ENCODE data around the gene FGFBP2.

GRCh38 chr4:16005676-16006075 is 42.7 kb upstream of the FGFBP2 start:
- TF ChIP-seq POLR2AphosphoS5 (IDR thresholded peaks at IDR 0.05; ENCODE audit: low read depth) (no peak), REST (IDR thresholded peaks at IDR 0.05; ENCODE audit: insufficient replicate concordance, low read depth) (no peak)
- TF ChIP-seq, protein P1, sequence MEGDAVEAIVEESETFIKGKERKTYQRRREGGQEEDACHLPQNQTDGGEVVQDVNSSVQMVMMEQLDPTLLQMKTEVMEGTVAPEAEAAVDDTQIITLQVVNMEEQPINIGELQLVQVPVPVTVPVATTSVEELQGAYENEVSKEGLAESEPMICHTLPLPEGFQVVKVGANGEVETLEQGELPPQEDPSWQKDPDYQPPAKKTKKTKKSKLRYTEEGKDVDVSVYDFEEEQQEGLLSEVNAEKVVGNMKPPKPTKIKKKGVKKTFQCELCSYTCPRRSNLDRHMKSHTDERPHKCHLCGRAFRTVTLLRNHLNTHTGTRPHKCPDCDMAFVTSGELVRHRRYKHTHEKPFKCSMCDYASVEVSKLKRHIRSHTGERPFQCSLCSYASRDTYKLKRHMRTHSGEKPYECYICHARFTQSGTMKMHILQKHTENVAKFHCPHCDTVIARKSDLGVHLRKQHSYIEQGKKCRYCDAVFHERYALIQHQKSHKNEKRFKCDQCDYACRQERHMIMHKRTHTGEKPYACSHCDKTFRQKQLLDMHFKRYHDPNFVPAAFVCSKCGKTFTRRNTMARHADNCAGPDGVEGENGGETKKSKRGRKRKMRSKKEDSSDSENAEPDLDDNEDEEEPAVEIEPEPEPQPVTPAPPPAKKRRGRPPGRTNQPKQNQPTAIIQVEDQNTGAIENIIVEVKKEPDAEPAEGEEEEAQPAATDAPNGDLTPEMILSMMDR (IDR thresholded peaks at IDR 0.05; ENCODE audit: insufficient read depth, low read length), result no peak

All from HL-60 (cell line).